ENCODE results near the gene NGDN. TPM values are rescaled to one million over a fixed set of nuclear protein-coding genes. Genes with fewer than 3 reads are reported as not detected.

The NGDN gene
- polyA plus RNA-seq, 1 of the 3 experiments (the other 2 are of a cell fraction) = 64.3 TPM

- TF ChIP-seq POLR2AphosphoS5 (IDR thresholded peaks at IDR 0.05; ENCODE audit: low read depth, low read length) (no peak), FOSL2 (IDR thresholded peaks at IDR 0.05; ENCODE audit: borderline replicate concordance, low read depth) (no peak), EP300 (IDR thresholded peaks at IDR 0.05; ENCODE audit: borderline replicate concordance in 1 of 2, low read depth in 1 of 2, low read length in 1 of 2) (no peak)
- Histone ChIP-seq H3K9ac (no peak overlapping the region), H4K20me1 (ENCODE audit: insufficient read depth) (no peaks in the 10 kb centered on the region), H3K4me3 (ENCODE audit: low read depth in 2 of 2, low read length in 1 of 2) (no peak overlapping the region), H3K27me3 (ENCODE audit: insufficient read depth) (peaks cover 2% of the 10 kb centered on the region; the same call in 1 of the 2 replicates), H3F3A (replicated peaks; ENCODE audit: insufficient read depth) (no peaks in the 10 kb centered on the region), H3K79me2 (ENCODE audit: insufficient read depth) (no peaks in the 10 kb centered on the region), H3K27ac (ENCODE audit: low read depth in 2 of 2, low read length in 1 of 2) (no peak overlapping the region), H3K9me3 (no peaks in the 10 kb centered on the region), H3K36me3 (replicated peaks in 1 of 2; ENCODE audit: control insufficient read depth in 1 of 2, insufficient read depth in 2 of 2, low read length in 1 of 2) (no peaks in the 10 kb centered on the region), H3K4me1 (ENCODE audit: control insufficient read depth in 1 of 2, insufficient read depth in 2 of 2, low read depth in 1 of 2, low read length in 1 of 2) (no peaks in the 10 kb centered on the region; a peak in 1 of 4 replicates), H2AFZ (ENCODE audit: low read depth) (no peak overlapping the region), H3K4me2 (no peak overlapping the region), H3K9me2 (no peaks in the 10 kb centered on the region)
- DNase-seq = no peak
- POLR2A ChIA-PET = no interaction called here
- CTCF ChIA-PET = interaction anchor here (1.3 kb wide), 1 partner anchor 50 kb away, joined by 3 read pairs; no protein-coding TSS in a partner anchor
- WGBS (ENCODE audit: low lambda C conversion rate) = 39% methylated on average over 9 of the region's 10 CpGs
These were observed 39.3 kb upstream of the NGDN start for GRCh38 chr14:23430016-23430722.

- no peaks in the 10 kb centered on the region for H3K9me3 ChIP-seq
- H3K79me2 ChIP-seq (ENCODE audit: insufficient read depth) = no peaks in the 10 kb centered on the region
- H4K20me1 ChIP-seq (ENCODE audit: insufficient read depth) = no peaks in the 10 kb centered on the region
- no peak overlapping the region for H3K9ac ChIP-seq
- H3K27me3 ChIP-seq (ENCODE audit: insufficient read depth) = no peaks in the 10 kb centered on the region; the same call in 1 of the 2 replicates
- no peak overlapping the region for H3K4me3 ChIP-seq (ENCODE audit: low read depth in 2 of 2, low read length in 1 of 2)
- no peaks in the 10 kb centered on the region for H3K36me3 ChIP-seq (replicated peaks in 1 of 2; ENCODE audit: control insufficient read depth in 1 of 2, insufficient read depth in 2 of 2, low read length in 1 of 2)
- no peaks in the 10 kb centered on the region for H3F3A ChIP-seq (replicated peaks; ENCODE audit: insufficient read depth)
- no peaks in the 10 kb centered on the region; a peak in 1 of 4 replicates for H3K4me1 ChIP-seq (ENCODE audit: control insufficient read depth in 1 of 2, insufficient read depth in 2 of 2, low read depth in 1 of 2, low read length in 1 of 2)
- WGBS (ENCODE audit: low lambda C conversion rate) = 9% methylated on average over 2 of the region's 2 CpGs
- CTCF ChIA-PET = interaction anchor here (1.3 kb wide), 1 partner anchor 50 kb away, joined by 3 read pairs; no protein-coding TSS in a partner anchor
- H3K9me2 ChIP-seq = no peaks in the 10 kb centered on the region
- no peak overlapping the region for H3K4me2 ChIP-seq
- H2AFZ ChIP-seq (ENCODE audit: low read depth) = no peak overlapping the region
- TF ChIP-seq FOXJ3 (CRISPR knock-in tag; IDR thresholded peaks at IDR 0.05) = no peak
- TF ChIP-seq MXI1 (IDR thresholded peaks at IDR 0.05; ENCODE audit: low read depth, low read length) = no peak
- TF ChIP-seq EZH2phosphoT487 (IDR thresholded peaks at IDR 0.05; ENCODE audit: borderline replicate concordance, low read depth) = no peak
- no peak for TF ChIP-seq RAD21 (IDR thresholded peaks at IDR 0.05; ENCODE audit: low read length)
- no peak for TF ChIP-seq USF2 (IDR thresholded peaks at IDR 0.05; ENCODE audit: borderline replicate concordance, low read depth, low read length)
- TF ChIP-seq CTCF (IDR thresholded peaks at IDR 0.05) = no peak
- TF ChIP-seq MAX (IDR thresholded peaks at IDR 0.05; ENCODE audit: low read depth) = no peak
- no peak for TF ChIP-seq JUND (IDR thresholded peaks at IDR 0.05)
- TF ChIP-seq RCOR1 (IDR thresholded peaks at IDR 0.05; ENCODE audit: low read length) = no peak
- TF ChIP-seq RFX5 (IDR thresholded peaks at IDR 0.05; ENCODE audit: low read length) = no peak
- TF ChIP-seq YY1 (IDR thresholded peaks at IDR 0.05; ENCODE audit: low read depth) = no peak
- POLR2A ChIA-PET = no interaction called here
- DNase-seq = peak; percentile 49
- H3K27ac ChIP-seq (ENCODE audit: low read depth in 2 of 2, low read length in 1 of 2) = no peak overlapping the region
These were observed 38.8 kb upstream of the NGDN start for GRCh38 chr14:23430723-23431085.

All from SK-N-SH (cell line).